ENCODE data around the gene AMMECR1L. TPM values are rescaled to one million over a fixed set of nuclear protein-coding genes. Genes with fewer than 3 reads are reported as not detected.
"Not testable (repeated sequence)": the region's sequence is repeated elsewhere in the genome, so short reads cannot be mapped to it uniquely, and the experiment has no call there.

The AMMECR1L gene
- polyA plus RNA-seq, 3 donors: 25.4 to 28.7 (median 27.8) TPM

DNA sequence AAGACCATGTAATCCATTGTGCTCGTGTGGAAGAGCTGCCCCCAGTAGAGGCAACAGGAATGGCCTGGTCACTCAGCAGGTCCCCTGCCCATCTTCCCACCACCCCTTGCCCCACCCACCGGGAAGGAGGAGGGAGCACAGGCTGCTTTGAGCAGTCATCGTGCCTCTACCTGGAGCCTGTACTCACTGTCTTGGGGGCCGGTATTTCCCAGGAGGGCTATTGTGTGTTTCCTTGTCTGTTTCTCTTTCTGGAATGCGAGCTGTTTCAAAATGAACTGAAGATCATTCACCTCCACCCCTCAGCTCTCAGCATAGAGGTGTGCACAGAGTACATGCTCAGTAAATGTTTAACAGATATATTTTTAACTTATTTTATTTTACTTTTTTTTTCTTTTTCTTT, 7.7 kb upstream of the AMMECR1L start:
- no peak for DNase-seq (ENCODE audit: extremely low read depth in 1 of 11, low read depth in 9 of 11, low spot score in 4 of 11)

DNA sequence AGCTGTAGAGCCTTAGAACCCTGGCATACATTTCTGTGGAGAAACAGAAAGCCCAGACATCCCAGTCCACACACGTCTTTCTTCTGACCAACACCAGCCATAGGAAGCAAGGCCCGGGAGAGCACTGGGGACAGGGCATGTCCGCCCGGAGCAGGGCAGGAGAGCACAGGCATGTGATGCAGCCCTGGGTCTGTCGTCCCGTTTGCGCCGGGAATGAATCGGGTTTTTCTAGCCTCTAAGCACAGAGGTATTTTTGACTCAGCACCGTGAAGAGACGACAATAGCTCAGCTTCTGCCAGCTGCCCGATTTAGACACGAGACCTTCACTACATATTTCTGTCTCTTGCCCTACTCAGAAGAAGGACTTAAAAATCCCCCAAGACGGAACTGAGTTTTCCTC, 7.3 kb upstream of the AMMECR1L start:
- no peak for DNase-seq (ENCODE audit: extremely low read depth in 1 of 11, low read depth in 9 of 11, low spot score in 4 of 11)

DNA sequence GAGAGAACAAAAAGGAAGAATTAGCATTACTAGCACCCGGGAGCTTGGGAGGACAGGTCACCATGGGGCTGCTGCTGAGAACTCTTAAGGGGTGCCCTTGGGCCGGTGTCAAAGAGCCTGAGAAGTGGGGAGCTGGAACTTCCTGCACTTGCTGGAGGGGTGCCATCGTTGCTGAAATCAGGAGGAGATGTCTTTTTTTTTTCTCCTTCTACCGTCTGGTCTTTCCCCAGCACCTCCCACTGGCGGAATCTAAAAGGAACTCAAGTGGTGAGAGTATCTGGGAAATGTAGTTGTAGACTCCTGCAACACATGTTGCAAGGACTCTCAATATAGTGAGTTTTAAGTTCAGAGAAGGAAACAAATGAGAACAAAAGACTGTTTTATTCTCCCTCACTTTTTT, 6.1 kb upstream of the AMMECR1L start:
- DNase-seq (ENCODE audit: extremely low read depth in 1 of 11, low read depth in 9 of 11, low spot score in 4 of 11): no peak

DNA sequence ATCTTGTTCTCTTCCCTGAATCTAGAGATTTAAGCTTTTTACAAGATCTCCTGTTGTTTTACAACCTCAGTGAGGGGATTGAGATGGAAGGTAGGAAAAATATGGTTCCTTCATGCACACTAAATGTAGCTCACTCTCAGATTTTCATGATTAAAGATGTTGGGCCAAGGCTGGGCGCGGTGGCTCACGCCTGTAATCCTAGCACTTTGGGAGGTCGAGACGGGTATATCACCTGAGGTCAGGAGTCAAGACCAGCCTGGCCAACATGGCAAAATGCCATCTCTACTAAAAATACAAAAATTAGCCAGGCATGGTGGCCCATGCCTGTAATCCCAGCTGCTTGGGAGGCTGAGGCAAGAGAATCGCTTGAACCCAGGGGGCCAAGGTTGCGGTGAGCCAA, 5.0 kb upstream of the AMMECR1L start:
- DNase-seq (ENCODE audit: extremely low read depth in 1 of 11, low read depth in 9 of 11, low spot score in 4 of 11): not testable (repeated sequence)

DNA sequence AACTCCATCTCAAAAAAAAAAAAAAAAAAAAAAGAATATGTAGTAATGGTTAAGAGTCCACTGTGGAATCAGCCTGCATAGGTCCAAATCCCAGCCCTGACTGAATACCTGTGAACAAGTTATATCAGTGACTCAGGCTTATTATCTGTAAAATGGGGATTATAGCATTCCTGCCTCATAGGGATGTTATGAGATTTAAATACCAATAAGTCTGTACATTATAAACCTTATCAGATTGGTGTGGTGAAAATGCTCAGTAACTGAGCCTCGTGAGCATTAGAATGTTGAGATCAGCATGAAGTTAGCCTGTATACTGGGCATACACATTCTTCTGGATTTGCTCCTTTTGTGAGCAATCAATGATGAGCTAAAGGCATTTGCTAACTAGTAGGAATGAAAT, 3.0 kb upstream of the AMMECR1L start:
- DNase-seq (ENCODE audit: extremely low read depth in 1 of 11, low read depth in 9 of 11, low spot score in 4 of 11): no peak

DNA sequence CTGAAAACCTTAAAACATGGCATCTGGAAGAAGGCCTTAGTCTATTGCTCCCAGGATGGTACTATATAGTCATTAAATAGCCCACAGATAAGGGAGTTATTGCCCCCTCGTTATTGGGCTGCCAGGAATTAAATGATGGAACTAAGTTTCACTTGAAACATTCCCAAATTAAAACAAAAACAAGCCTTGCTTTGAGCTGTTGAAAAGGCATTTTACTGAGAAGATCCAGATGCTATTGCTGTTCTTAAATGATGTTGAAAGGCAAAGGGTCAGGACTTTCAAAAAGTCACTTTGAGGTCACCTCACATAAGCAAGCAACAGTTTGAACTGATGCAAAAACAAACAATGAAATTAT, 2.0 kb upstream of the AMMECR1L start:
- peak in 7 of 11 donors; percentile 30 to 75 (median 53) for DNase-seq (ENCODE audit: extremely low read depth in 1 of 11, low read depth in 9 of 11, low spot score in 4 of 11)

DNA sequence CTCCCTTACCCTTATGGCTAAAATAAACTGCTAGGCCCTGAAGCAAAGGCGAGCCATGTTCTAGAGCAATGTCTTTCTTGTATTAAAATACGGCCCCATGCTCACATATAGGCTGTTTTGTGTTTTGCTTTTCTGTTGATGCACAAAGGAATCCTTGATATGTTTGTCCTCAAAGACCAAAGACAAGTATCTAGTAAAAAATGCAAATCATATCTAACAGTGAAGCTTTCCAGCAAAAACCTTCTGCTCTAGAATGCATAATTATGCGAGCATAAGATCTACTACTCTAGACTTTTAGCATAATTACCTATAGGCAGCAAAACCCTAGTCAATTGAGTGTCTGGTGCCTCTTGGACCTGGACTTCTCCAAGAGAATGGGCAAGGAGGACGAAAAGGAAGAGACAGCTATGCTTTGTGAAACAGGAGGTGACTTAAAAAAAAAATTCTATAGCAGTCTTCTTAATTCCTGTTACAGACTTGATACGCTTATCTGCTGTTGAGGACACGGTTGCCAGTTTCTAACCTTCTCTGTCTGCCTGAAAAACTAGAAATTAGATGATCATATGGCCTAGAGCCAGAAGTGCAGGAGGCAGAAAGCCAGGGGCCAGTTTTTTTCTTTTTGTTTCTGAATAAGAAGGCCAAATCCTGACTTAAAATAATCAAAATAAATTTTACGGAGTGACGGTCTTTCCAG, 1.5 kb upstream of the AMMECR1L start:
- DNase-seq (ENCODE audit: extremely low read depth in 1 of 11, low read depth in 9 of 11, low spot score in 4 of 11): peak in 3 of 11 donors; percentile 13 to 28 (median 13)

DNA sequence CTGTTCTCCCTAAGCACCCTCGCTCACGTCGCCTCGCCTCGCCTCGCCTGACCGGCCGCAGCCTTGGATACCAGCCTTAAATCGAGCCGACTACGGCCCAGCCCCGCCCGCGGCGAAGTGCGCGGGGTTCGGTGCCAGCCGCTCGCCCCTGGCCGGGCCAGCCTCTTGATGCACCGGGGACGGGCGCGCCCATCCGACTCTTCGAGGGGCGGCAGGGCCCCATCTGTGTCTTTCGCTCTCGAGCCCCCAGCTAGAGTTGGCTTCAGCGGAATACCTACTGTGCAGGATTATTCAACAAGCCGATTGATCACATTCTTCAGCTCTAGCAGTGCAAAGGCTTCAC, 808 bp upstream of the AMMECR1L start:
- DNase-seq (ENCODE audit: extremely low read depth in 1 of 11, low read depth in 9 of 11, low spot score in 4 of 11): not testable (repeated sequence)

DNA sequence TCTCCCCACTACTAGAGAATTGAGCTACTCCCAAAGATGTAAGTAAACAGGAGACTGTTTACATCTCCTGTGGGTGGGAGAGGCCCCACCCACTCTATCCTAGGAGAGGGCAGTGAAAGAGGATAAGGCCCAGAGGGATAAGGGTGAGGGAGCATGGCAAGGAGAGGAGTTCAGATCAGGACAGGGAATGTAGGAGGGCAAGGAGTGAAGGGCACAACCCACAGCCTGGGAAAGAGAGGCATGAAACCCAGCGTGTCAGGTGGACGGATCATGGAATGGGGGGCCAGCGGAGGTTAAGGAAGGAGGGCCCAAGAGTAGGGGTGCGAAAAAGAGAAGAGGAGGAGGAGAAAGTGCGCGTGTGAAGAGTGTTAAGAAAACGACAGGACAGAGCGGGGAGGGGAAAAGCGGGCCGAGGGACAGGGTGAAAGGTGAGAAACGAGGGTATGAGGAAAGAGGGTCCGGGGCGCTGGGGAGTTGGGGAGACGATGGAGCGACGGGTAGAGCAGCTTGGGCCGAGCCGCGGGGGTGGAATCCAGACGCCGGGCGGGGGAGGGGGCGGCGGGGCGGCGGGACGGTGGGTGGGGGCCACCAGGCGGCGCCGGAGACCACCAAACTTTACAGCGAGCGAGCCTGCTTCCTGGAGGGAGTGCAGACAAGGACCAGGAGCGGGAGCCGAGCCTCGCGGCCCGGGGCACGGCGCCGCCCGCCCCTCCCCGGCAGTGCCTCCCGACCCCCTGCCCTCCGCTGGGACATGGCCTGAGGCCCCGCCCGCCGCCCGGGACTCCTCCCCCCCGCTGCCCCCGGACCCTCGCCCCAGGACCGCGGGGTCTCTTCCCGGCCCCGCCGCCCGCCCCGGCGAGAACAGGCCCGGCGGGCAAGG, 655 bp downstream of the AMMECR1L start:
- DNase-seq (ENCODE audit: extremely low read depth in 1 of 11, low read depth in 9 of 11, low spot score in 4 of 11): not testable (repeated sequence)

DNA sequence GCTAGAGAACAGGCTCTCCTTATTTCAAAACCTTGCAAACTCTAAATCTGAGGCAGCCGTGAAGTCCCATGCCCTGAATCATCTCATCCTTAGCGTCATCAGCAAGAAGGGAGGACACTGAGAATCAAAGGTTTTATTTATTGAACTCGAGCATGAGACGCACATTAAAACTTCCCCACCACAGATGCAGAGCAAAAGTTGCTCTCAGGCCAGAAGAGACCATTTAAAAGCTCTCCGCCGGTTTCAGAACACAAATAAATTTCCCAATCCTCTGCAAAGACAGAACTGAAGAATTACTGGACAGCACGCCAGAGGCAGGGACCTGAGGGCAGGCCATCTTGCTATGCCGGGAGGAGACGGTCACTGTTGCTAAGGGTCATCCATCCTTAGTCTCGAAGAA, 1.3 kb downstream of the AMMECR1L start:
- no peak for DNase-seq (ENCODE audit: extremely low read depth in 1 of 11, low read depth in 9 of 11, low spot score in 4 of 11)

DNA sequence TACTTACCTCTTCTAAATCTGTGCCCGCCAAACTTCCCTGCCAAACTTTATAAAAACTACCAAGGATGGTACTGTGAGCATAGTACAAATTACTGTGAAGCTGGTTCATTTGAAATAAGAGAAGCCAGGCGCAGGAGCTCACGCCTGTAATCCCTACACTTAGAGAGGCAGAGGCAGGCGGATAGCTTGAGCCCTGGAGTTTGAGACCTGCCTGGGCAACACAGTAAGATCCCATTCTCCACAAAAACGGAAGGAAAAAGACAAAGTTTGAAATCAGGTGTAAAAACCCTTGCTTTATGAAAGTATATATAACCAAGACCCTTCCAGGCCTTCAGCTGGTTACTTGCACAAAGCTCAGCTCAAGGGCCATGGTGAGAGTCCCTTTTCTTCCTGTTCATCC, 5.9 kb downstream of the AMMECR1L start:
- no peak for DNase-seq (ENCODE audit: extremely low read depth in 1 of 11, low read depth in 9 of 11, low spot score in 4 of 11)

DNA sequence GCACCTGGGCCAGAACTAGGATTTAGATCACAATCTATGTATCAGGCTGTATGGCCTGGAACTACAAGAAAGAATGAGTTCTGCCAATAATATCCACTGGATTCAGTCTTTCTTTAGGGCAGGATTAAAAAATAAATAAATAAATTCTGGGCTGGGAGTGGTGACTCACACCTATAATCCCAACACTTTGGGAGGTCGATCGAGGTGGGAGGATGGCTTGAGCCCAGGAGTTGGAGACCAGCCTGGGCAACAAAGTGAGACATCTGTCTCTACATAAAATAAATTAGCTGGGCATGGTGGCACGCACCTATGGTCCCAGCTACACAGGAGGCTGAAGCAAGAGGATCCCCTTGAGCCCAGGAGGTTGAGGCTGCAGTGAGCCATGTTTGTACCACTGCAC, 8.1 kb downstream of the AMMECR1L start:
- no peak for DNase-seq (ENCODE audit: extremely low read depth in 1 of 11, low read depth in 9 of 11, low spot score in 4 of 11)

DNA sequence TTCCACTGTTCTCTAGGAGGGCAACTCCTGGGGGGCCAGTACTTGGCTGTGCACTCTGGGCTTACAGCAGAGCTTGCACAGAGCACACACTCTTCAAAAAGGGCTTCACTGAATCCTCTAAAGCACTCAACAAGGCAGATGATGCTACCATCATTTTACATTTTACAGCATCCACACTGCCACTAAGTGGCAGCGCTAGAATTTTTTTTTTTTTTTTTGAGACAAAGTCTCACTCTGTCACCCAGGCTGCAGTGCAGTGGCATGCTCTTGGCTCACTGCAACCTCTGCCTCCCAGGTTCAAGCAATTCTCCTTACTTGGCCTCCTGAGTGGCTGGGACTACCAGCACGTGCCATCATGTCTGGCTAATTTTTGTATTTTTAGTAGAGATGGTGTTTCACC, 8.6 kb downstream of the AMMECR1L start:
- DNase-seq (ENCODE audit: extremely low read depth in 1 of 11, low read depth in 9 of 11, low spot score in 4 of 11): no peak

DNA sequence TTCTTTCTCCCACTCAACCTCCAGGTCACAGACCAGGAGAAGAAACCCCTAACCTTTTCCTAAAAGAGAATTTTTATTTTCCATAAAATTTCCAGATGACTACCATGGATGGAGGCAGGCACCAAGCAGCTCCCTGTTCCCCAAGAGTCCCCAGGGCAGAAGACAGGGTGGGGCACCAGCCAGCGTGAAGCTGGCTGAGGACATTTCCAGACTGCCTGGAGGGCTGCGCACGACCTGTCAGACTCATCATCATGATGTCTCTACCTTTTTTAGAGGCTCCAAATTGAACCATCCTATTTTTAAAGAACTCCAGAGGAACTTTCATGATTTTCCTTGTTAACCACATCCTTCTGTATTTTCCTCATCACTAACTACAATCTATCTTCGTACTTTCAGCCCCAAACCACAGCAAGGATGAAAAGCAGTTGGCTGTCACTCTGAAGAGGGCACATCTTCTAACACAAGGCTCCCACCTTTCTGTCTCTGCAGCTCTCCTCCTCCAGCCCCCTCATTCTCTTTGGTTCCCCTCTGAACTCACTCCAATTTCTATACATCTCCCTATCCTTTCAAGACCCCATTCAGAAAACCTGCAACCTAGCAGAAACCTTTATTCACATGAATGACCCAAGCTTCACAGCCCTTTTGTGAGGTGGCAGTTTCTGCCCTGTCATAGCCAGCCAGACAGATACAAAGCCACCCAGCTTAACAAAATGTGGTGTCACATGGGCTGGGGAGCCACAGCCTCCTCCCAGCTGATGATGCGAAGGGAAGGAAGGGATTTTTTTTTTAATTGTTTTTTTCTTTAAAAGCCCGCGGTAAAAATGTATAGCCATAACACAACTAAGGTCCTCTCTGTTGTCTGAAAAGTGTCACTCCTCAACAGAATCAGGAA, 11.1 kb downstream of the AMMECR1L start:
- DNase-seq (ENCODE audit: extremely low read depth in 1 of 11, low read depth in 9 of 11, low spot score in 4 of 11): no peak

DNA sequence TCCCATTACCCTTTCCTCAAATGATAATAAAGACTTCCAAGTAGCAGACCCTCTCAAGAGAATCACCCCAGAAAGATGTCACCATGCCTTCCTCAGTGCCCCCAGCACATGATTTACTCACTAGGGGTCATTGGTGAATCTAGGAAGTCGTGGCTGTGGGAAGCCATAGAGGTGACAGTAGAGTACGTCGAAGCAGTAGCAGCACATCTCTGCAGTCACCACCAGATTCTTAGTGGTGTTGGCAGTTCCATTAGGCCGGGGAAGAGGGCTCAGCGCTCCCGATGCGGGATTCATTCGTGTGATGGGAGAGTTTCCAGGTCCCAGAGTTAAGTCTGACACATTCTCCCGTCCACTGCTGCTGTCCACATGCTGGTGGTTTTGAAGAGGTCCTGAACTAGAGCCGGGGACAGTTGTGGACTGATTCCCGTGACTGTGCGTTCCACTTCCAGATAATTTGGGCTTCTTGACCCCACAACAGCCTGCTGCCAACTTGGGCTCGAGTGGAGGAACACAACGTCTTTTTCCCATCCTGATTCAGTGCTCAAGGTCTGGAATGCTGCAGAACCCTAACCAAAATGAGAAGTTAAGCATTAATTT, 12.0 kb downstream of the AMMECR1L start:
- no peak for DNase-seq (ENCODE audit: extremely low read depth in 1 of 11, low read depth in 9 of 11, low spot score in 4 of 11)

DNA sequence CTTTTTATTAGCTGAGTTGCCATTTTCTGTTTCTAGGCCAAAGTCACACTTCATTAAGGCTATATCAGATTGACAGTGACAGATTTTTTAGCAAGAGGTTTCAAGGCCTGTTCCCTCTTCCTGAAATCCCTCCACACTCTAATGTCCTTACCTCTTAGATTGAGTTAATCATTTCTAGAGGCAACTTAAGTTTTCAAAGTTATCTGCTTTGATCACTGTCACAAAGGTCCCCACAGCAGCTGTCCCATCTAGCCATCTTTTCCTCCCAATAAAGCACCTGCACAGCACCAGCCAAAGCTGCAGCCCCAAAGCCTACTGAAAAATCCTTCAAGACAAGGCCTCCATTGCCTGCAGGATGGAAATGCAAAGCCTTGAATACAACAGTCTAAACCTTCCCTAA, 13.4 kb downstream of the AMMECR1L start:
- no peak for DNase-seq (ENCODE audit: extremely low read depth in 1 of 11, low read depth in 9 of 11, low spot score in 4 of 11)

DNA sequence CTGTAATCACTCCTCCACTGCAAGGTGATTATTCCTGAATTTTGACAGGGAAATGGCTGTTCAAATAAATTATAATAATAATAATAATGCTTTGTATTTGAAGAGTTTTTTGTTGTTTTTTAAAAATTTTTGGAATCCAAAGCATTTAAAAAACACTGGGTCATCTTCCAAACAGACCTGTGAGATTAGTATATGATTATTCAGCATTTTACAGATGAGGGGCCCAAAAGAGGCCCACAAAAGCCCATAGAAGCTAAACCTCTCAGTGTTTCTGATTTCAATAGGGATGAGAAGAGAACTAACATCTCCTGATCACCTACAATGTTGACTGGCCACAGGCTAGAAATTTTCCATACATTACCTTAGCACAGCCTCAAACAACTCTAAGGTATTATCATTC, 19.8 kb downstream of the AMMECR1L start:
- no peak for DNase-seq (ENCODE audit: extremely low read depth in 1 of 11, low read depth in 9 of 11, low spot score in 4 of 11)

DNA sequence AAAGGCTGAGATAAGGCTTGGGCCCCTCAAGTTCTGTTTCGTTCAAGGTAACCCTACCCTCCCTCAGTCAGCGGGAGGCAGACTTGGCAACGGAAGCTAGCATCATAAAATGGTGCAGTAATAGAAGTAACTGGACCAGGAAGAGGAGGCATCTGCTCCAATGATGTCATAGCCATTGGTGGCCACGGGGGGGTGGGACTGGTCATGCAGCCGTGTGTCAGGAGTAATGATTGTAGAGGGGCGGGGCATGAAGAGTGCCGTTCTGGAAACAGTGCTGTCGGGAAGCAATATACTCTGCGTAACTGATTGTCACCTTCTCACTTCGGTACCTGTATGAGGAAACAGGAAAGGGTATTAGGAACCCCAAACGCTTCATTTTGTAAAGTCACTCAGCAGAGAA, 20.9 kb downstream of the AMMECR1L start:
- DNase-seq (ENCODE audit: extremely low read depth in 1 of 11, low read depth in 9 of 11, low spot score in 4 of 11): no peak

DNA sequence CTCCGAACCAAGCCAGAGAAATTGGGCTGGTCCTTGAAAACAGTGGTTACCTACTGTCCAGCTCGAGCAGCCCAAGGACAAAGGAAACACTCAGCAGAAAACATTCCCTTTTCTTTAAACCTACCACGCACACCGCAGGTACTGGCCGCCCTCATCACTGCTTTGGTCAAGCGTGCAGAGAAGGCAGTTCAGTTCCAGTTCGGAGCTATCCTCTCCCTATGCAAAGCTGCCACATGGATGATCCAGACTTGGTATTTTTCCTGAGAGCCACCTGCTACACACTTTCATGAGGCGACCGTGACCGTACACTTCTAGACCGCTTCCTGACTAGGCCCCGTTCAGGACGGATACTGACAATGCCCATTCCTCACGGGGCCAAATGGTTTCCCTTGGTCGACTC, 23.5 kb downstream of the AMMECR1L start:
- no peak for DNase-seq (ENCODE audit: extremely low read depth in 1 of 11, low read depth in 9 of 11, low spot score in 4 of 11)

All from renal cortex interstitium (tissue), 11 donors.